ENCODE data around the gene MYMK. TPM values are rescaled to one million over a fixed set of nuclear protein-coding genes. Genes with fewer than 3 reads are reported as not detected.

MYMK gene, protein sequence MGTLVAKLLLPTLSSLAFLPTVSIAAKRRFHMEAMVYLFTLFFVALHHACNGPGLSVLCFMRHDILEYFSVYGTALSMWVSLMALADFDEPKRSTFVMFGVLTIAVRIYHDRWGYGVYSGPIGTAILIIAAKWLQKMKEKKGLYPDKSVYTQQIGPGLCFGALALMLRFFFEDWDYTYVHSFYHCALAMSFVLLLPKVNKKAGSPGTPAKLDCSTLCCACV
- total RNA-seq (2022; extraction: Qiagen RNA extraction) = not detected in 5 replicates

DNA sequence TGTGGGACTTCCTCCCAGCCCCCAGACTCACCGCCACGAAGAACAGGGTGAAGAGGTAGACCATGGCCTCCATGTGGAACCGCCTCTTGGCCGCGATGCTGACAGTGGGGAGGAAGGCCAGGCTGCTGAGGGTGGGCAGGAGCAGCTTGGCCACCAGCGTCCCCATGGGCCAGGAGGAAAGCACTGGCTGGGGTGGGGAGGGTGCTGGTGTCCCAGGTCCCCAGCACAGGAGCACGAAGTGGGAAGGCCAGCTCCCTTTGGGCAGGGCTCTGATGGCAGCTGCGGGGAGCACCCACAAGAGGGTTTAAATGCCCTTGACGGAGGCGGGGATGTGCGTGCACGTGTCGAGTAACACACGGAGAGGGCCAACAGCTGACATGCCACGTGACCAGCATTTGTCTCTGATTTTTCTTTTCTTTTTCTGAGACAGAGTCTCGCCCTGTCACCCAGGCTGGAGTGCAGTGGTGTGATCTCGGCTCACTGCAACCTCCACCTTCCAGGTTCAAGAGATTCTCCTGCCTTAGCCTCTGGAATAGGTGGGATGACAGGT, at the start of gene MYMK:
Gene MYMK, minus strand, starts transcription at position 281 of the 550 bp plus-strand sequence. Its CDS starts 115 bp downstream, at position 166.

DNA sequence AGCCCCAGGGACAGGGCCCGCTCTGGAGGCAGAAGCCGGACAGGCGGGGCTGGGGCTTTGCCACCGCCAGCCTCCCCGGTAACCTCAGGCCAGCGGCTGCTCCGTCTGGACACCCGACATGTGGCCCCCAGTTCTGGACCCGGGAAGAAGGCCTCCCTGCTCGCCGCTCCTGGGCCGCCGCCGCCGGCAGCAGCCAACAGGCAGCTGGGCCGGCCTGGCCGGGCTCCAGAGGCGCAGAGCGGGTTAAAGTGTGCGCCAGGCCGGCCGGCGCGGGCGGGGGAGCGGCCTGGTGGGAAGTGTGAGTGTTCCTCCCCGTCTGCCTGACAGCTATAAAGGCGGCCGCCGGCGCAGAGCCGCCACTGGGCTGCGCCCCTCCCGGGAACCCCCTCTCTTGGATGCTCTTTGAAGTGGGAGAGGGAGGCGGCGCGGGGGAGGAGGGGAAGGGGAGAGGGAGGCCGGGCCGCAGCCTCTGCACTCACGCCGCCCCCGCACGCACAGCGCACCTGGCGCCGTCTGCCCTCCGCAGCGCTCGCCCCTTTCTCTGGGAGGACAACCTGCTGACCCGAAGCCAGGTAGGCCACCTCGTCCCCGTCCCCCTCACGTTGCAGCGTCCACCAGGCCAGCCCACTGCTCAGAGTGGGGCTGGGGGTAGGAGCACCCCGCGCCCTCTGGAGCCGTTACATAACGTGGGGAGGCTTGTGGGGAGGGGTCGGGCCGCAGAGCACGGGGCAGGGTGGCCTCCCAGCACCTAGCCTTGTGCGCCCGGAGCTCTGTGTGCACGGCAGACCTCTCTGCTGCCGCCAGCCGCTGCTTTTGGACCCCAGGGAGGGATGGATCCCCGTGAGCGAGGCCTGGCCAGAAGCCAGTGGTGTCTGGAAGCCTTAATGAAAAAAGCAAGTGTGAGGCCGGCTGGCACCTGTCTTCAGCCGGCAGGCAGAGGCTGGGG, 9.9 kb upstream of the MYMK start, which contains the start of gene ADAMTSL2:
Gene ADAMTSL2, plus strand, starts transcription at position 359 of the 946 bp plus-strand sequence. CDS start 2,009 bp downstream, outside the sequence.

DNA sequence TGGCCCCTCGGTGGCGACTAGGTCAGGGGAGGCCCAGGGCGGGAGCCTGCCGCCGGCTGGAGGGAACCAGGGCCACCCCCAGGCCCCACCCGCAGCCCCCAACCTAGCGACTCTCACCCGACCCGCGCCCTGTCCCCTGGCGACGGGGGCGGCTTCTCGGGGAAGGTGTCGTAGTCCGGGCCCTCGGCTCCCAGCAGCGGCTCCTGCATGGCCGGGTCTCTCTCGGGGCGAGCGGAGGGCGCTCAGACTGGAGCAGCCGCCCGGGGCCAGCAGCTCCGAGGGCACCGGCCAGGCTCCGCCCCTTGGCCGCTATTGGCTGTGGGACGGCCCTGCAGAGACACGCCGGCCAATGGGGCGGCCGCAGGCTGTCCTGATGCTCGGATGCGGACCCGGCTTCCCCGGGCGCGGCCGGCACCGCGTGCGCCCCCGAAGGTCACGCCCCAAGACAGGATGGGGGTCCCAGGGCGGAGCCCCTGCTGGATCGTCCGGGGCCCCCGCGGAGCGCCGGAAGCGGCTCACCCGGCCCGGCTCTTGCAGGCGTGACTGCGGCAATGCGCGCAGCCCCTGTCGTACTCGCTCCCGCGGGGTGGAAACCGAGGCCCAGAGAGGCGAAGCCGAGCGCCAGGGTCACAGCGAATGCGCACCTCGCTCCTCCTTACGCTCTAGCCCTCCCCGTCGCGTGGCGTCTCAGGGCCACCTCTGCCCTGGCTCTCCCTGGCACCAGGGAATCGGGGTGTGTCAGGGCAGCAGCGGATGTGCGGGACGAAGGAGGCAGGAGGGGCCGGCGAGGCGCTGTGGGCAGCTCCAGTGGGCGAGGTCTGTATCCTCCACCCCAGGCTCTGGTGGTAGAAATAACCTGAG, 45.7 kb downstream of the MYMK start, which contains the start of gene SLC2A6:
Gene SLC2A6, minus strand, starts transcription at position 249 of the 861 bp plus-strand sequence. Its CDS starts 40 bp downstream, at position 209.

Other genes with a start within 250 kb of the MYMK start
- not detected in 5 replicates for gene ABO, start 249.8 kb downstream of the MYMK start, total RNA-seq (2022; extraction: Qiagen RNA extraction)
- 19.3 to 31.1 TPM (median 26.5 TPM) in 5 replicates for gene SURF6, start 188.8 kb downstream of the MYMK start, total RNA-seq (2022; extraction: Qiagen RNA extraction)
- 20.7 to 33.2 TPM (median 30.3 TPM) in 5 replicates for gene MED22, start 176.8 kb downstream of the MYMK start, total RNA-seq (2022; extraction: Qiagen RNA extraction)
- gene RPL7A, start 176.7 kb downstream of the MYMK start, total RNA-seq (2022; extraction: Qiagen RNA extraction) = 3,324 to 3,521 TPM (median 3,436 TPM) in 5 replicates
- 37.5 to 46.5 TPM (median 44.6 TPM) in 5 replicates for gene SURF1, start 168.5 kb downstream of the MYMK start, total RNA-seq (2022; extraction: Qiagen RNA extraction)
- gene SURF2, start 168.4 kb downstream of the MYMK start, total RNA-seq (2022; extraction: Qiagen RNA extraction) = 41.3 to 54.5 TPM (median 43.0 TPM) in 5 replicates
- 176 to 200 TPM (median 199 TPM) in 5 replicates for gene SURF4, start 148.9 kb downstream of the MYMK start, total RNA-seq (2022; extraction: Qiagen RNA extraction)
- 0.90 to 1.7 TPM (median 1.1 TPM) in 5 replicates for gene STKLD1, start 148.6 kb downstream of the MYMK start, total RNA-seq (2022; extraction: Qiagen RNA extraction)
- 29.6 to 38.4 TPM (median 33.0 TPM) in 5 replicates for gene REXO4, start 106.9 kb downstream of the MYMK start, total RNA-seq (2022; extraction: Qiagen RNA extraction)
- gene ADAMTS13, start 102.6 kb downstream of the MYMK start, total RNA-seq (2022; extraction: Qiagen RNA extraction) = 0.42 to 0.64 TPM (median 0.49 TPM) in 5 replicates
- 3.4 to 4.9 TPM (median 4.8 TPM) in 5 replicates for gene CACFD1, start 65.0 kb downstream of the MYMK start, total RNA-seq (2022; extraction: Qiagen RNA extraction)
- 13.2 to 22.2 TPM (median 21.4 TPM) in 5 replicates for gene SLC2A6, start 45.9 kb downstream of the MYMK start, total RNA-seq (2022; extraction: Qiagen RNA extraction)
- gene ADAMTSL2, start 9.7 kb upstream of the MYMK start, total RNA-seq (2022; extraction: Qiagen RNA extraction) = not detected in 5 replicates
- gene FAM163B, start 84.4 kb upstream of the MYMK start, total RNA-seq (2022; extraction: Qiagen RNA extraction) = not detected in 5 replicates
- not detected in 5 replicates for gene DBH, start 111.4 kb upstream of the MYMK start, total RNA-seq (2022; extraction: Qiagen RNA extraction)
- 0.07 to 0.19 TPM (median 0.08 TPM) in 4 of 5 replicates, not detected in the other for gene SARDH, start 213.4 kb upstream of the MYMK start, total RNA-seq (2022; extraction: Qiagen RNA extraction)

Data from A549 treated with Mapracorat at 1 μM for 4 hours (cell line).